Pons (tissue), 1 donor: Measurements from ENCODE around the gene MSS51.

ENCODE experiments used
- DNase-seq: peaks from one replicate; pipeline ENCODE4 v3.0.0-alpha.2; 2016; ENCODE audit warnings: low spot score

The MSS51 gene

DNA sequence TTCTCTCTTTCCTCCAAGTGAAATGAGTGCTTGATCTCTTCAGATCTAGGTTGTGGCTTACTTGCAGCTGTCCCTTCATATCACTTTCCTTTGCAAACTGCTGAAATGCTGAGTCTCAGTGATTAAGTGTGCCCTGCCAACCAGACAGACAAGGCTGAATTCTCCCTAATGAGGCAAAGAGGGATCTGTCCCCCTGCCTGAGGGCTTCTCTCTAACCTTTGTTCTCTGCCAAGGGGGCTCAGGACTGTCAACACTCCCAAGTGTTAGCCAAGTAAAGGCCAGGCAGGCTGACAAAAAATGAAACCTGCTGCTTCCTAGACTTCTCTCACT lies at the start of gene MSS51:
MSS51 (minus strand) TSS at position 24 of the 330 bp plus-strand sequence. CDS start 5,277 bp downstream, outside the sequence.
- DNase-seq: no peak

- DNase-seq: no peak
Observed at GRCh38 chr10:73480158-73480557, 46.8 kb upstream of the MSS51 start.

- no peak for DNase-seq
Observed at GRCh38 chr10:73478636-73479035, 45.3 kb upstream of the MSS51 start.

DNA sequence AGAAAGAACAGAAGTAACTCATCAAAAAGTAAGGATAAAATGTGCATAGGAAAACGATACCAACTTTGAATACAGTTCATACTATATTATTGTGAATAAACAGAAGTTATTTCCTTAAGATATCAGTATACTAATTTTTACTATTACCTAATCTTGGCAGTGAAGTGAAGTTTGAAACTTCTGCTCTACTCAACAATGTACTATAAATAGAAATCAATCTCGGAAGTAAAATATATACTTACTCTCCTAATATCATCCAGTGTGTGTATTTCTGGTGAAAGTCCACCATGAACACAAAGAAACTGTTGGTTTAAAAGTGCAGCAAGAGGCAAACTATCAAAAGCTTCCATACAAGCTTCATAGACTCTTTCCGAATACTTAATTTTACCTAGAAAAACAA lies 37.9 kb upstream of the MSS51 start:
- no peak for DNase-seq

GRCh38 chr10:73469579-73469978 lies 36.2 kb upstream of the MSS51 start:
- peak; percentile 21 for DNase-seq

- no peak for DNase-seq
Observed at GRCh38 chr10:73467206-73467605, 33.8 kb upstream of the MSS51 start.

DNA sequence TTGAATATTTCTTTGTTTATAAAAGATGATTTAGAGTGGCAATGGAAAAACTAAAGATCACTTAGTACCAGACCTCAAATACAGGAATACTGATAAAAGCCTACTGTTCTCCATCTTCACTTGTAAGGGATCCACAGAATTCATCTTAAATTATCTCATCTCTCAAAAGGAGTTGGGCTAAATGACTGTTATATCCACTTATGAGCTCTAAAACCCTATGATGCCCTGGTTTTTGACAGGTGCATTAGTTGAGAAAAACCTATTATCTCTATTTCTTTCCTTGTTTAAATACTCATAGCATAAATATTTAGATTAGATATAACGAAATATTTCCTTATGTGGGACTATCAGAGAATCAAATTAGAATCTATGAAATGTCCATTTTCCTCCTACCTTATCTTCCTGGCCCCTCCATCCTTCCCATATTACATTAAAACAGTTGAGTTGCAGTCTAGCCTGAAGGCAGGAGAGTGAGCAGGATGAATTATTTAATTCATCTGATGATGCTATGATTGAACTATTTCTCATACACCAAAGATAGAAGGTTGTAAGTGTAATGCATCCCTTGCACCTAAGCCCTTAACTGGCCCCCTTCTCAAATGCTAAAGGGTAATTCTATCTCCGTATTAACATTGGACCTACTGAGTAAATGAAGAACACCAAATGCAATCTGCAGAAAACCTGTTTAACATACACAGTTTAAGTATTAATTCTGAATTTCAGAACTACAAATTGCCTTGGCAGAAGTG lies 32.8 kb upstream of the MSS51 start:
- no peak for DNase-seq

DNA sequence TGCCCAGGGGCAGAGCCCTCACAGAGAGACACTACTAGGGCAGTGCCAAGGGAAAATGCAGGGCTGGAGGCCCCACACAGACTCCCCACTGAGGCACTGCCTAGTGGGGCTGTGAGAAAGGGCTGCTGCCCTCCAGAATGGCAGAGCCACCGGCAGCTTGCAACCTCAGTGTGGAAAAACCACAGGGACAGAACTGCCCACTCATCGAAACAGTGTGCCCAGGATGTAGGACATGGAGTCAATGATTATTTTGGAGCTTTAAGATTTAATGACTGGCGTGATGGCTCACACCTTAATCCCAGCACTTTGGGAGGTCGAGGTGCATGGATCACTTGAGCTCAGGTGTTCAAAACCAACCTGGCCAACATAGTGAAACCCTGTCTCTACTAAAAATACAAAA lies 27.5 kb upstream of the MSS51 start:
- DNase-seq: no peak

- no peak for DNase-seq
Observed at GRCh38 chr10:73459683-73460314, 26.4 kb upstream of the MSS51 start.

DNA sequence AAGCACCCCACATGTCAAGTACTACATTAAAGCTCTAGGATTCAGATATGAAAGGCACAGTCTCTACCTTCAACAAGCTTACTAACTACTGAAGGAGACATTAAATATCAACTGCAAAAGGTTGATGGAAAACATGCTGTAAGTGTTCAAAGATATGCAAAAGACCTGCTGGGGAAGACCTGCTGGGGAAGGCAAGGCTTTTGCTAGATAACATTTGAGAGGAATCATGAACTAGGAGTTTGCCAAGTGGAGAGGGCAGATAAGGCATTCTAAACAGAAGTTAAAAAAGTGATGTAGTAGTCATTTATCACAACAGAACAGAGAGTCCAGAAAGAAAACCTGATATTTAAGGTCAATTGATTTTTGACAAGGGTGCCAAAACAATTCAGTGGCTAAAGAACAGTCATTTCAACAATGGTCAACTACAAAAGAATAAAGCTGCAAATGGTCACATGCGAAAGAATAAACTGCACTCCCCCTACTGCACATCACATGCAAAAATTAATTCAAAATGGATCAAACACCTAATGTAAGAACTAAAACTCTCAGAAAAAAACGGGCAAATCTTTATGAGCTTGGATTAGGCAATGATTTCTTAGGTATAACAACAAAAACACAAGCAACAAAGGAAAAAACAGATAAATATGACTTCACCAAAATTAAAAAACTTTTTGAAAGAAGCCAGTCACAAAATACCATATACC lies 23.0 kb upstream of the MSS51 start:
- no peak for DNase-seq

DNA sequence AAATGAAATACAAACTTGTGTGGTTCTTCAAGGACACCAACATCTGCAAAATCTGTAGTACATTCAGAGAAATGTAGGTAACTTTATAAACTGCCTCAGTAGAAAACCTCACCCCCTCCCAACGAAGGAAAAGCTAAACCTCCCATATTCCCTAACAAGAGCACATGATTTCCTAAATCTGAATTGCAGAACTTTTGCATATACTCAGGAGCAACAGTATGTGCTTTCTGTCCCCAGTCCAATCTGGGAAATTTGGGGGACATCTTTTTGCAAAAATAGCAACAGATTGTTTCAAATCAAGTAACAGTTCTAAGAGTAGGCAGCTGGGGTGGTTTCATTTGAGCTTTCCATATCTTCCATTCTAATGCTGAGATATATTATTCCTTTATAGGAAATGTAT lies 15.8 kb upstream of the MSS51 start:
- DNase-seq: no peak

DNA sequence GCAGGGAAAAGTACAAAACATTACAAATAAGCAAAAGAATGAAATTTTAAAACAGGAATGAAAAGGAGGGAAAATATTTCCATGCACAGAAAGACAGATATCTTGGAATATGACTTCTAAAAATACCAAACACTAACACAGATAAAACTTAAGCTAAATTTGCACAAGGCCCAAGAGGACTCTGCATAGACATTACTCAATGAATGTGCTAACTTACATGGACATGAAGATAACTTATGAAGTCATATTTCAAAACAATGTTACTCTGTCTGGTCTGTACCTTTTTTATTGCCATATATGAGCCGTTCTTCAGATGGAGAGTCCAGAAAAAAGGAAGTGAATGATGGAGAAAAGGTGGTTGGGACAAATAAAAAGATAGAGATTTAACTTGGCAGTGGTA lies 15.0 kb upstream of the MSS51 start:
- no peak for DNase-seq

- DNase-seq: no peak
Observed at GRCh38 chr10:73446926-73447325, 13.6 kb upstream of the MSS51 start.

DNA sequence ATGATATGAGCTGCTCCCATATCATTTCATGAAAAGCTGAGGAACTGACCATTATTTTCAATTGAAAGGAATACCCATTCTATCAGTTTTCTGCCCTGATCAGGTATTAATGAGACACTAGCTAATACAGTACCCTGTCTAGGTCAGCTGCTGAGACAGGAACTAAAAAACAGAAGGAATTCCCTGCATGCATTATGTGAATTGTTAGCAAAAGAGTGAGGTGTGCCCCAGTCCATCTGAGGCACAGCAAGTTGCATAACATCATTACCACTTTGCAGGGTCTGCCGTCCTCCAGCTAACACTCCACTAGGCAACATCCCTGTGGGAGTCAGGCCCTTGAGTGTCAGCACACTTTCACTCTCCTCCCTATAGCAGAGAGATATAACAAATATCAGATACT lies 11.1 kb upstream of the MSS51 start:
- no peak for DNase-seq

GRCh38 chr10:73439605-73440312 lies 6.4 kb upstream of the MSS51 start:
- no peak for DNase-seq

GRCh38 chr10:73439055-73439454 lies 5.7 kb upstream of the MSS51 start:
- no peak for DNase-seq

DNA sequence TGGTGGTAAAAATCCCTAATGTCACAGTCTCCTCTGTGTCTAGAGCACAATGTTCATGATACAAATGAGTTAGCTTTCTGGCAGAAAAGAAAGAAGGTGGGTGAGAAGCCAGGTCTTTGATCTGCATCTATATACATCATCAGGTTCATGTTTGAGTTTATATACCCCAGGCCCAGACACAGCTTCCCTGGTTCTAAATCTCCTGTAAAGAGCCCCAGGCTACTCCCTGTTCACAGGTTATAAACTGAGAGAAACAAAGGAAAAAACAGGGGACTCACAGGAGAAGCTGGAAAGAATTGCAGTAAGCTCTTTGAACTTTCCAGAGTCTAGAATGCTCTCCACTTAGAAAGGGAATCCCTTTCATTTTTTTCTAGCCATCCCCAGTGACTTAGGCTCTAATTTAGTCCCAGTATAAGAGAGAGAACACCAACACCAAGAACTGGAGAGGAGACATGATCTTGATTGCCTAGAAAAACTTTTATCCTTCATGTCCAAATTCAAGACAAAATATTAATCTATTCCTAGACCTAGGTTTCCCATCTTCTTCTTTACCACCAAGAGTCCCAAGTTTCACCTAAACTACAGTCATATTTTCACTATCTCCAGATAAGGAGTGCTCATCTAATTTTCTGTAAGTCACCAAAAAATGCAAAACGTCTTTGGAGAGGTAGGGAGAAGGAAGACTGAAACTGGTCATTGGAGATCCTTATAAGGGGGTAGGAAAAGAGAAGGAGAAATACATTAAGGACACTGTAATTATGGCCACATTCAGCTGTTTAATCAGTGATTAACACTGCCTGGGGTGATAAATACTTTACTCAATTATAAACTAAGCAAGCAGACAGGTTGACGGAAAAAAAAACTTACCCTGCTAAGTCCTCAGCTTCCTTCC lies 469 bp downstream of the MSS51 start:
- DNase-seq: no peak

GRCh38 chr10:73426318-73426717 lies 7.0 kb downstream of the MSS51 start:
- no peak for DNase-seq

- DNase-seq: no peak
Observed at GRCh38 chr10:73424478-73424877, 8.9 kb downstream of the MSS51 start.

DNA sequence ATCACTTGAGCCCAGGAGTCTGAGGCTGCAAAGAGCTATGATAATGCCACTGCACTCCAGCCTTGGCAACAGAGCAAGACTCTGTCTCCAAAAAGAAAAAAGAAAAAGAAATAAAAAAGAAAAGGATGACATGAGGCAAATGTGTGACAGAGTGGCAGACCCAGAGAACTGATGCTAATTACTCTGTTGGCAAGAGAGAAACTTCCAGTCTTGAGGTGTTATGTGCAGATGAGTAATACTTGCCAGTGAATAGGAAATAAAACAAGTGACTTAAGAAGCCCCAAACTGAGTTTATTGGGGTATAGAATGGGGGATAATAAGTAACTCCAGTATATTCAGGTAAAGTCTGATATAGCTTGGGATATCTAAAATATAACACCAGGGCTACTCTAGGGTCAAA lies 10.1 kb downstream of the MSS51 start:
- no peak for DNase-seq

GRCh38 chr10:73416571-73416970 lies 16.8 kb downstream of the MSS51 start:
- DNase-seq: no peak
